Measurements from ENCODE around the gene FTO.

- TF ChIP-seq, protein P1, sequence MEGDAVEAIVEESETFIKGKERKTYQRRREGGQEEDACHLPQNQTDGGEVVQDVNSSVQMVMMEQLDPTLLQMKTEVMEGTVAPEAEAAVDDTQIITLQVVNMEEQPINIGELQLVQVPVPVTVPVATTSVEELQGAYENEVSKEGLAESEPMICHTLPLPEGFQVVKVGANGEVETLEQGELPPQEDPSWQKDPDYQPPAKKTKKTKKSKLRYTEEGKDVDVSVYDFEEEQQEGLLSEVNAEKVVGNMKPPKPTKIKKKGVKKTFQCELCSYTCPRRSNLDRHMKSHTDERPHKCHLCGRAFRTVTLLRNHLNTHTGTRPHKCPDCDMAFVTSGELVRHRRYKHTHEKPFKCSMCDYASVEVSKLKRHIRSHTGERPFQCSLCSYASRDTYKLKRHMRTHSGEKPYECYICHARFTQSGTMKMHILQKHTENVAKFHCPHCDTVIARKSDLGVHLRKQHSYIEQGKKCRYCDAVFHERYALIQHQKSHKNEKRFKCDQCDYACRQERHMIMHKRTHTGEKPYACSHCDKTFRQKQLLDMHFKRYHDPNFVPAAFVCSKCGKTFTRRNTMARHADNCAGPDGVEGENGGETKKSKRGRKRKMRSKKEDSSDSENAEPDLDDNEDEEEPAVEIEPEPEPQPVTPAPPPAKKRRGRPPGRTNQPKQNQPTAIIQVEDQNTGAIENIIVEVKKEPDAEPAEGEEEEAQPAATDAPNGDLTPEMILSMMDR (IDR thresholded peaks at IDR 0.05): no peak
- no peak for TF ChIP-seq FOSL2 (IDR thresholded peaks at IDR 0.05)
- TF ChIP-seq FOSL2 (CRISPR knock-in tag; IDR thresholded peaks at IDR 0.05): peak; percentile 67
Observed at GRCh38 chr16:53805113-53805512, 101.2 kb downstream of the FTO start.

Measured in A549 (cell line).